IMR-90 (cell line): ENCODE measurements around the gene ADARB2. TPM values are rescaled to one million over a fixed set of nuclear protein-coding genes. Genes with fewer than 3 reads are reported as not detected.

Experiments used
- ATAC-seq: fragments of 200-7000 bp; cut with Tn5 transposase; 2 replicates; pipeline ENCODE4 v1.9.1; 2020; ENCODE audit warnings: low read depth, mild to moderate bottlenecking, moderate library complexity
- BruUV-seq: library from RNA; stranded (reverse); fragments of 400-500 nt; replicated peaks from 2 replicates; lab custom pipeline; 2021; lab: Mats Ljungman, UMichigan
- CTCF ChIA-PET: fragments of 300-600 bp; formaldehyde crosslinking; extraction: SDS; loops from one replicate; lab custom pipeline; 2021; ENCODE audit warnings: antibody characterized with exemption; lab: Yijun Ruan, JAX
- POLR2A ChIA-PET: fragments of 300-600 bp; sonication (Branson Sonifier 250); formaldehyde crosslinking; loops from one replicate; lab custom pipeline; 2022; ENCODE audit warnings: antibody characterized with exemption; ENCODE audit not compliant: unreplicated experiment; lab: Charles Lee
- DNase-seq: peaks from one replicate; pipeline ENCODE4 v3.0.0; 2013
- H2AFZ ChIP-seq: replicated peaks from 2 replicates; pipeline ENCODE3; 2013; ENCODE audit warnings: low read length, mild to moderate bottlenecking; ENCODE audit not compliant: poor library complexity
- H2AK5ac ChIP-seq: 2 replicates; pipeline ENCODE4 v1.6.1; 2013; ENCODE audit warnings: low read depth, low read length, inconsistent platforms
- H2AK9ac ChIP-seq: replicated peaks from 2 replicates; pipeline ENCODE3; 2013; ENCODE audit warnings: mild to moderate bottlenecking, low read depth, low read length, moderate library complexity; ENCODE audit not compliant: poor library complexity
- H2BK120ac ChIP-seq: 2 replicates; pipeline ENCODE4 v1.6.1; 2013; ENCODE audit warnings: low read depth, low read length, inconsistent platforms
- H2BK15ac ChIP-seq: 3 replicates; pipeline ENCODE4 v1.6.1; 2013; ENCODE audit warnings: low read depth, low read length, inconsistent platforms
- H2BK20ac ChIP-seq: 2 replicates; pipeline ENCODE4 v1.6.1; 2013; ENCODE audit warnings: low read depth, mild to moderate bottlenecking, inconsistent platforms, low read length, moderate library complexity
- H2BK5ac ChIP-seq: 2 replicates; pipeline ENCODE4 v1.6.1; 2013; ENCODE audit warnings: mild to moderate bottlenecking, low read depth, low read length, inconsistent platforms; ENCODE audit not compliant: poor library complexity, severe bottlenecking
- H3K14ac ChIP-seq: replicated peaks from 2 replicates; pipeline ENCODE4 v1.6.1; 2013; ENCODE audit warnings: low read depth, low read length, inconsistent platforms
- H3K18ac ChIP-seq: 2 replicates; pipeline ENCODE4 v1.6.1; 2013; ENCODE audit warnings: low read depth, low read length, control low read depth
- H3K23ac ChIP-seq: 2 replicates; pipeline ENCODE4 v1.6.1; 2013; ENCODE audit warnings: low read depth, low read length, inconsistent platforms
- H3K27ac ChIP-seq: 2 replicates; pipeline ENCODE4 v1.5.1; 2013; ENCODE audit warnings: mild to moderate bottlenecking, control low read depth, low read length; ENCODE audit not compliant: insufficient read depth
- H3K27me3 ChIP-seq: 2 replicates; pipeline ENCODE4 v1.6.1; 2013; ENCODE audit warnings: low read length; ENCODE audit not compliant: control insufficient read depth, insufficient read depth
- H3K36me3 ChIP-seq: 2 replicates; pipeline ENCODE4 v1.6.1; 2013; ENCODE audit warnings: low read length, mixed read lengths; ENCODE audit not compliant: control insufficient read depth, insufficient read depth
- H3K4ac ChIP-seq: 2 replicates; pipeline ENCODE4 v1.6.1; 2013; ENCODE audit warnings: low read depth, low read length, inconsistent platforms
- H3K4me1 ChIP-seq: 2 replicates; pipeline ENCODE4 v1.6.1; 2013; ENCODE audit warnings: low read length, mixed read lengths; ENCODE audit not compliant: control insufficient read depth, insufficient read depth
- H3K4me2 ChIP-seq: 2 replicates; pipeline ENCODE4 v1.6.1; 2013; ENCODE audit warnings: low read depth, mild to moderate bottlenecking, control low read depth, low read length, moderate library complexity
- H3K4me3 ChIP-seq: 2 replicates; pipeline ENCODE4 v1.5.1; 2013; ENCODE audit warnings: low read depth, mild to moderate bottlenecking, control low read depth, low read length, moderate library complexity; ENCODE audit not compliant: insufficient read depth
- H3K56ac ChIP-seq: 2 replicates; pipeline ENCODE4 v1.6.1; 2013; ENCODE audit warnings: low read length, inconsistent platforms; ENCODE audit not compliant: insufficient read depth; ENCODE audit errors: extremely low read depth
- H3K79me1 ChIP-seq, 2 experiments: 2 replicates each; pipeline ENCODE4 v1.6.1; 2013; ENCODE audit warnings: low read length in 2 of 2, inconsistent platforms in 1 of 2, low read depth in 1 of 2
- H3K9ac ChIP-seq: 2 replicates; pipeline ENCODE4 v1.6.1; 2013; ENCODE audit warnings: low read depth, low read length, control low read depth
- H3K9me1 ChIP-seq: 2 replicates; pipeline ENCODE4 v1.6.1; 2013; ENCODE audit warnings: low read length, inconsistent platforms; ENCODE audit not compliant: insufficient read depth
- H3K9me3 ChIP-seq: 2 replicates; pipeline ENCODE4 v1.6.1; 2013; ENCODE audit warnings: low read length; ENCODE audit not compliant: control insufficient read depth, insufficient read depth
- H4K20me1 ChIP-seq: 2 replicates; pipeline ENCODE4 v1.6.1; 2013; ENCODE audit warnings: low read length, inconsistent platforms; ENCODE audit not compliant: insufficient read depth
- H4K5ac ChIP-seq: 2 replicates; pipeline ENCODE4 v1.6.1; 2013; ENCODE audit warnings: mild to moderate bottlenecking, low read depth, low read length, control low read depth
- H4K8ac ChIP-seq, 2 experiments: 2 replicates each; pipeline ENCODE4 v1.6.1; 2013; ENCODE audit warnings: low read depth in 2 of 2, low read length in 2 of 2, control low read depth in 1 of 2, inconsistent platforms in 1 of 2
- H4K91ac ChIP-seq: 2 replicates; pipeline ENCODE4 v1.6.1; 2013; ENCODE audit warnings: low read depth, low read length, inconsistent platforms; ENCODE audit not compliant: insufficient read depth
- RAD21 ChIP-seq: IDR thresholded peaks from 2 replicates; pipeline ENCODE4 v1.6.1; 2012; ENCODE audit warnings: low read length, improper control_type of control experiment
- WGBS, 2 experiments: methylation state at CpG; one replicate each; pipeline versions ENCODE4 v1.1.5 to v1.1.7; 2013; ENCODE audit warnings: missing lambda C conversion rate in 2 of 2; ENCODE audit not compliant: insufficient read length in 1 of 2; ENCODE audit errors: extremely low coverage in 2 of 2; 5-methylcytosine and 5-hydroxymethylcytosine counted together
- dilution Hi-C: fragments of 300-500 bp; cut with HindIII; formaldehyde crosslinking; loops from one replicate; pipeline ENCODE4 v1.14.3; 2018; ENCODE audit warnings: low sequenced_read_pairs; ENCODE audit not compliant: unreplicated experiment
- in situ Hi-C: fragments of 300-500 bp; cut with MboI; formaldehyde crosslinking; loops from 3 replicates; pipeline ENCODE4 v1.14.3; 2019; ENCODE audit warnings: low sequenced_read_pairs, inconsistent platforms, mixed read lengths
- intact Hi-C: fragments of 100-400 bp; cut with micrococcal nuclease; formaldehyde crosslinking; loops from 2 replicates; pipeline ENCODE4 v1.10.0; 2022
- polyA plus RNA-seq, 3 experiments: library from polyadenylated mRNA; depleted of rRNA; stranded (reverse); fragments of >200 nt; gene quantifications; 2 replicates each; pipeline ENCODE4 v1.2.3, GENCODE V29; 2012; ENCODE audit warnings: low replicate concordance in 1 of 3
- total RNA-seq: library from RNA; depleted of rRNA; stranded (reverse); fragments of >200 nt; gene quantifications from 2 replicates; pipeline ENCODE4 v1.2.3, GENCODE V29; 2012

Gene ADARB2
- total and polyA plus RNA-seq, 2 of the 4 experiments (the other 2 are of a cell fraction), result not detected

DNA sequence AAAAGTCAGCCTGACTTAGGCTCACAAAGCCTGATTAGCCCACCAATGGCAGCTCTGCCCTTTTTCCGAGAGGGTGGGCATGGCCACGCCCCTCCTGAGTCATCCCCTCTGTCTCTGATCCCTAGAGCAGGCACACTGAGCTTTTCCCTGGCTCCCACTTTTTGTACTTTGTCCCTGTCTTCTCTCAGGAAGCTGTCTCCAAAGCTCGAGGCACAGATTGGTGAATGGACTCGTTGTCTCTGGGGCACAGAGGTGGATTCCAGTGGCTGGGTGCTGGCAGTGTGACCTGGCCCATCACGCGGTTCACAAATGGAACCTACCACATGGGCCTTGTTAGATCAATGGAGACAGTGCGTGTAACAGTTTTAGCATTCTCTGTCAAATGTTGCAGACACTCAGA is 367.7 kb downstream of the ADARB2 start:
- H3K18ac ChIP-seq, result no peak overlapping the region
- no peak overlapping the region for H4K91ac ChIP-seq
- BruUV-seq, result no TSS peak
- H3K23ac ChIP-seq, result no peak overlapping the region
- H3K27me3 ChIP-seq, result no peaks in the 10 kb centered on the region
- no peak overlapping the region for H4K8ac ChIP-seq
- no peak overlapping the region for H2AFZ ChIP-seq
- no peak overlapping the region for H3K4ac ChIP-seq
- no peak overlapping the region for H2AK5ac ChIP-seq
- H2BK15ac ChIP-seq, result no peak overlapping the region
- H2AK9ac ChIP-seq, result no peak overlapping the region
- no peaks in the 10 kb centered on the region for H3K4me1 ChIP-seq
- no peak overlapping the region for H3K56ac ChIP-seq
- intact Hi-C loops, result no loop called here
- no peaks in the 10 kb centered on the region for H3K36me3 ChIP-seq
- ChIA-PET CTCF (no interaction called here), POLR2A (no interaction called here)
- peaks cover 41% of the 10 kb centered on the region for H3K9me3 ChIP-seq
- H3K14ac ChIP-seq, result no peak overlapping the region
- H4K20me1 ChIP-seq, result no peaks in the 10 kb centered on the region
- no peak overlapping the region for H2BK120ac ChIP-seq
- H4K5ac ChIP-seq, result no peak overlapping the region
- H3K79me1 ChIP-seq, result no peaks in the 10 kb centered on the region
- in situ Hi-C loops, result no loop called here
- H2BK20ac ChIP-seq, result no peak overlapping the region
- DNase-seq, result no peak
- 14% methylated on average over 1 of the region's 7 CpGs; no CpG with 5 or more reads in 1 of the 2 experiments for WGBS, 2 experiments
- H3K9ac ChIP-seq, result no peak overlapping the region
- H3K27ac ChIP-seq, result no peak overlapping the region
- no peak overlapping the region for H2BK5ac ChIP-seq
- H3K4me2 ChIP-seq, result no peak overlapping the region
- no peak overlapping the region for H3K4me3 ChIP-seq
- dilution Hi-C loops, result no loop called here
- TF ChIP-seq RAD21, result no peak
- no peak for ATAC-seq
- no peaks in the 10 kb centered on the region for H3K9me1 ChIP-seq
